Spleen (tissue), 11 donors: ENCODE results near the gene CCDC120. TPM values are rescaled to one million over a fixed set of nuclear protein-coding genes. Genes with fewer than 3 reads are reported as not detected.
A peak's percentile ranks its signal among the peaks of the same experiment; 100 is the strongest.

Experiments used
- DNase-seq: peaks from one replicate; pipeline ENCODE4 v3.0.0-alpha.2; 2020
- H3K27ac ChIP-seq, 8 donors: fragments of 200-600 bp; sonication (generic) in 7 of 8; 1 replicate in 4 of 8; 2 replicates in 4 of 8; pipeline versions ENCODE4 v1.5.0 to v1.8.0; 2016 to 2021; ENCODE audit warnings: inconsistent platforms in 4 of 8, mild to moderate bottlenecking in 4 of 8, moderate library complexity in 1 of 8
- H3K27me3 ChIP-seq, 7 donors: fragments of 200-600 bp; sonication (generic) in 6 of 7; replicated peaks in 1 of 7; 1 replicate in 4 of 7; 2 replicates in 3 of 7; pipeline versions ENCODE4 v1.5.0 to v1.8.0; 2016 to 2021; ENCODE audit warnings: inconsistent platforms in 3 of 7, mild to moderate bottlenecking in 1 of 7
- H3K36me3 ChIP-seq, 6 donors: fragments of 200-600 bp; sonication (generic) in 5 of 6; 1 replicate in 4 of 6; 2 replicates in 2 of 6; pipeline versions ENCODE4 v1.5.0 to v1.8.0; 2016 to 2021; ENCODE audit warnings: inconsistent platforms in 2 of 6
- H3K4me1 ChIP-seq, 6 donors: fragments of 200-600 bp; sonication (generic) in 5 of 6; 1 replicate in 3 of 6; 2 replicates in 3 of 6; pipeline versions ENCODE4 v1.5.0 to v1.8.0; 2016 to 2021; ENCODE audit warnings: inconsistent platforms in 3 of 6
- H3K4me3 ChIP-seq, 8 donors: fragments of 200-600 bp; sonication (generic) in 7 of 8; 1 replicate in 4 of 8; 2 replicates in 4 of 8; pipeline versions ENCODE4 v1.5.0 to v1.8.0; 2016 to 2021; ENCODE audit warnings: inconsistent platforms in 4 of 8, mild to moderate bottlenecking in 4 of 8, moderate library complexity in 2 of 8
- H3K9me3 ChIP-seq, 8 donors: fragments of 200-600 bp; sonication (generic) in 7 of 8; 1 replicate in 4 of 8; 2 replicates in 4 of 8; pipeline versions ENCODE4 v1.5.0 to v1.8.0; 2016 to 2021; ENCODE audit warnings: inconsistent platforms in 4 of 8
- CTCF ChIP-seq, 11 experiments: fragments of 200-600 bp in 7 of 11; fragments of 450-650 bp in 4 of 11; sonication (generic) in 4 of 11; IDR thresholded peaks in 8 of 11; conservative IDR thresholded peaks in 3 of 11; 1 replicate in 7 of 11; 2 replicates in 4 of 11; pipeline versions ENCODE4 v1.4.0 to v1.8.0; 2016 to 2021; ENCODE audit warnings: antibody characterized with exemption in 11 of 11, inconsistent platforms in 4 of 11, mild to moderate bottlenecking in 1 of 11
- POLR2A ChIP-seq, 3 donors: fragments of 450-650 bp; IDR thresholded peaks; one replicate each; pipeline ENCODE4 v1.5.1; 2017; ENCODE audit warnings: antibody characterized with exemption in 3 of 3, mild to moderate bottlenecking in 1 of 3
- POLR2AphosphoS5 ChIP-seq, 3 donors: sonication (generic); formaldehyde crosslinking; IDR thresholded peaks; one replicate each; pipeline ENCODE4 v1.5.1; 2017; ENCODE audit warnings: antibody characterized with exemption in 3 of 3
- WGBS, 5 donors: extraction: QIAGEN DNeasy Blood & Tissue Kit in 3 of 5; methylation state at CpG; one replicate each; pipeline versions ENCODE4 v1.1.5 to v1.1.7; 2013 to 2018; 5-methylcytosine and 5-hydroxymethylcytosine counted together
- intact Hi-C: fragments of 100-400 bp; cut with DNase I; formaldehyde crosslinking; loops from one replicate; pipeline ENCODE4 v1.15.0; 2023; ENCODE audit warnings: low total_unique reads
- polyA plus RNA-seq, 3 donors: library from polyadenylated mRNA; stranded (reverse); fragments of 200-250 nt; gene quantifications; one replicate each; pipeline ENCODE4 v1.2.1, GENCODE V29; 2013
- total RNA-seq, 7 donors: library from RNA; depleted of rRNA in 3 of 7; stranded (reverse); fragments of >200 nt in 3 of 7; fragmentation: NEBNext Ultra II Directional in 4 of 7; extraction: Animal tissue kit (Norgen Biotek cat#: 25700) in 4 of 7; gene quantifications; one replicate each; pipeline versions ENCODE4 v1.1.0 to v1.2.1, GENCODE V29; 2016 to 2021
- donor health status: healthy with polysubstance abuse.
- donor health status: DM: no; HTN: no; CAD: no; lungs with moderate emphysema.
- donor health status: DM: no; HTN: no; CAD: no.
- donor health status: Bipolar disorder and iron deficiency.
- donor health status: healthy.
- donor health status: DM: no; HTN: no; CAD: no.
- donor health status: DM: yes; HTN: yes; CAD: no.

CCDC120 gene
- total and polyA plus RNA-seq, 10 donors: 1.1 to 8.6 (median 6.2) TPM

- H3K27ac ChIP-seq: peak within 1 kb of the TSS; percentile 81 to 99 (median 96)
- DNase-seq: peak; percentile 97
- intact Hi-C loops: no loop called here
- H3K36me3 ChIP-seq: peaks cover 0 to 13% (median 8%) of the 10 kb centered on the region in 6 donors
- peaks cover 0 to 48% (median 25%) of the 10 kb centered on the region in 6 donors for H3K4me1 ChIP-seq
- H3K27me3 ChIP-seq: no peaks in the 10 kb centered on the region
- WGBS, 5 donors: 0 to 39% (median 0%) methylated on average over 5 to 67 of the region's 67 CpGs
- TF ChIP-seq CTCF (IDR thresholded peaks at IDR 0.05 in 8 of 11, conservative IDR thresholded peaks at IDR 0.05 in 3 of 11) (peak; percentile 38 to 82 (median 65)), POLR2A (IDR thresholded peaks at IDR 0.05) (peak in 1 of 3 donors; percentile 55), POLR2AphosphoS5 (IDR thresholded peaks at IDR 0.05) (peak; percentile 86 to 93 (median 88))
- peak within 1 kb of the TSS; percentile 41 to 83 (median 54) for H3K4me3 ChIP-seq
- no peaks in the 10 kb centered on the region for H3K9me3 ChIP-seq
These were observed 15.4 kb upstream of the CCDC120 start, which contains the start of gene TFE3 for GRCh38 chrX:49043220-49043986. TSS of gene TFE3 (minus strand) at chrX:49043357. CDS start at chrX:49043226, 131 bp downstream.

GRCh38 chrX:49043987-49044281, 14.9 kb upstream of the CCDC120 start:
- H3K27me3 ChIP-seq: no peaks in the 10 kb centered on the region
- H3K4me3 ChIP-seq: peak overlapping the region in 1 of 8 donors; percentile 83
- H3K36me3 ChIP-seq: peaks cover 0 to 8% (median 3%) of the 10 kb centered on the region in 6 donors
- TF ChIP-seq POLR2A (IDR thresholded peaks at IDR 0.05): no peak
- no peak for TF ChIP-seq POLR2AphosphoS5 (IDR thresholded peaks at IDR 0.05)
- no peak for TF ChIP-seq CTCF (IDR thresholded peaks at IDR 0.05 in 8 of 11, conservative IDR thresholded peaks at IDR 0.05 in 3 of 11)
- 14 to 48% (median 21%) methylated on average over 7 to 13 of the region's 13 CpGs for whole genome bisulfite sequencing, 5 donors
- intact Hi-C loops: no loop called here
- no peak for DNase-seq
- H3K27ac ChIP-seq: peak overlapping the region; percentile 37 to 99 (median 74)
- no peaks in the 10 kb centered on the region for H3K9me3 ChIP-seq
- peaks cover 0 to 44% (median 22%) of the 10 kb centered on the region in 6 donors for H3K4me1 ChIP-seq

- Histone ChIP-seq H3K27ac (peak overlapping the region; percentile 82 to 95 (median 90)), H3K4me1 (peaks cover 0 to 15% (median 0%) of the 10 kb centered on the region in 6 donors), H3K36me3 (no peaks in the 10 kb centered on the region), H3K9me3 (no peaks in the 10 kb centered on the region), H3K4me3 (peak overlapping the region; percentile 25 to 79 (median 50)), H3K27me3 (no peaks in the 10 kb centered on the region)
- TF ChIP-seq POLR2A (IDR thresholded peaks at IDR 0.05) (no peak), POLR2AphosphoS5 (IDR thresholded peaks at IDR 0.05) (peak; percentile 59 to 81 (median 68))
- 1 to 43% (median 3%) methylated on average over 16 to 76 of the region's 79 CpGs for WGBS, 5 donors
- intact Hi-C loops: no loop called here
- DNase-seq: peak; percentile 89
These were observed 5.4 kb upstream of the CCDC120 start for GRCh38 chrX:49053223-49054072.

GRCh38 chrX:49054073-49054762, 4.6 kb upstream of the CCDC120 start:
- H3K27ac ChIP-seq: peak overlapping the region in 7 of 8 donors; percentile 86 to 95 (median 90)
- H3K27me3 ChIP-seq: no peaks in the 10 kb centered on the region
- TF ChIP-seq CTCF (IDR thresholded peaks at IDR 0.05 in 8 of 11, conservative IDR thresholded peaks at IDR 0.05 in 3 of 11) (no peak), POLR2A (IDR thresholded peaks at IDR 0.05) (no peak), POLR2AphosphoS5 (IDR thresholded peaks at IDR 0.05) (no peak)
- H3K36me3 ChIP-seq: no peaks in the 10 kb centered on the region
- peaks cover 0 to 15% (median 0%) of the 10 kb centered on the region in 6 donors for H3K4me1 ChIP-seq
- no peaks in the 10 kb centered on the region for H3K9me3 ChIP-seq
- DNase-seq: no peak
- intact Hi-C loops: no loop called here
- peak overlapping the region in 7 of 8 donors; percentile 25 to 79 (median 50) for H3K4me3 ChIP-seq
- 71 to 88% (median 86%) methylated on average over 5 of the region's 5 CpGs for WGBS, 5 donors
